ENCODE measurements around the gene DCDC1. TPM values are rescaled to one million over a fixed set of nuclear protein-coding genes. Genes with fewer than 3 reads are reported as not detected.

DCDC1 gene
- total RNA-seq, 1 experiment from 2014 or later, result 2.2 TPM

DNA sequence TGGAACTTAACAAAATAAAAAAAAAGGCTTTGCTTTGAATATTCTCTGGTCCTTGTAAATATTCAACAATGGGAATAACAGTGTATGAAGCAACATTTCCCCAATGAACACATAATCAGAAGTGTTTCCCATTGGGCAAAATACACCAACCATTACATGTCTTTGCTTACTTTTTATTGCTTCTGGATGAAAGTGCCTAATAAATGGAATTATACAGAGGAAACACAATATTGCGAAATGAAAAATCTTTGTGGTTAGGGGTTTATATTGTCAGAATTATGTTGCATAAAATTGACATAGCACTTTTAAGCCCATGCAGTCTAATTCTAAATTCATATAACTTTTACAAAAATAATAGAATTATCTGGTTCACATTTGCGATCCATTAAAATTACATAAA lies 386.4 kb downstream of the DCDC1 start:
- Histone ChIP-seq H4K20me1 (ENCODE audit: insufficient read depth) (no peaks in the 10 kb centered on the region), H3F3A (ENCODE audit: insufficient read depth, low read depth) (no peaks in the 10 kb centered on the region), H3K4me1 (replicated peaks; ENCODE audit: insufficient read depth) (no peaks in the 10 kb centered on the region), H2AFZ (no peak overlapping the region), H3K79me2 (ENCODE audit: low read depth) (no peaks in the 10 kb centered on the region), H3K27me3 (ENCODE audit: insufficient read depth, low read depth) (no peaks in the 10 kb centered on the region), H3K4me3 (no peak overlapping the region), H3K27ac (no peak overlapping the region), H3K36me3 (ENCODE audit: low read depth) (no peaks in the 10 kb centered on the region), H3K4me2 (no peak overlapping the region), H3K9me2 (ENCODE audit: insufficient read depth) (no peaks in the 10 kb centered on the region), H3K9me3 (ENCODE audit: insufficient read depth, low read depth) (no peaks in the 10 kb centered on the region)
- TF ChIP-seq EZH2 (IDR thresholded peaks at IDR 0.05; ENCODE audit: low read depth) (no peak), CTCF (conservative IDR thresholded peaks at IDR 0.05) (no peak)
- BruUV-seq (replicated peaks), result no TSS peak
- no peak for DNase-seq
- POLR2A ChIA-PET (ENCODE audit: unreplicated experiment), result no interaction called here
- CTCF ChIA-PET, result no interaction called here
- intact Hi-C loops (cut with micrococcal nuclease; ENCODE audit: unreplicated experiment), result no loop called here

GRCh38 chr11:30967579-30967978 lies 402.0 kb downstream of the DCDC1 start:
- Histone ChIP-seq H3K79me2 (ENCODE audit: low read depth) (no peaks in the 10 kb centered on the region), H4K20me1 (ENCODE audit: insufficient read depth) (no peaks in the 10 kb centered on the region), H3K27me3 (ENCODE audit: insufficient read depth, low read depth) (no peaks in the 10 kb centered on the region), H3K9me2 (ENCODE audit: insufficient read depth) (no peaks in the 10 kb centered on the region), H2AFZ (no peak overlapping the region), H3K4me3 (no peak overlapping the region), H3K9me3 (ENCODE audit: insufficient read depth, low read depth) (no peaks in the 10 kb centered on the region), H3F3A (ENCODE audit: insufficient read depth, low read depth) (no peaks in the 10 kb centered on the region), H3K4me2 (no peak overlapping the region), H3K36me3 (ENCODE audit: low read depth) (no peaks in the 10 kb centered on the region), H3K4me1 (replicated peaks; ENCODE audit: insufficient read depth) (no peaks in the 10 kb centered on the region), H3K27ac (no peak overlapping the region)
- intact Hi-C loops (cut with micrococcal nuclease; ENCODE audit: unreplicated experiment), result no loop called here
- ChIA-PET POLR2A (ENCODE audit: unreplicated experiment) (no interaction called here), CTCF (interaction anchor here (0.5 kb wide), 1 partner anchor 78 kb away, joined by 5 read pairs; no protein-coding TSS in a partner anchor)
- DNase-seq, result no peak
- TF ChIP-seq CTCF (conservative IDR thresholded peaks at IDR 0.05), result no peak
- no TSS peak for BruUV-seq (replicated peaks)

GRCh38 chr11:30960387-30960992 lies 409.0 kb downstream of the DCDC1 start:
- ChIA-PET CTCF (interaction anchor here (1.2 kb wide), 1 partner anchor 85 kb away, joined by 4 read pairs; no protein-coding TSS in a partner anchor), POLR2A (ENCODE audit: unreplicated experiment) (no interaction called here)
- DNase-seq, result no peak
- Histone ChIP-seq H3K27me3 (ENCODE audit: insufficient read depth, low read depth) (no peaks in the 10 kb centered on the region), H3K4me2 (no peak overlapping the region), H2AFZ (no peak overlapping the region), H3K36me3 (ENCODE audit: low read depth) (no peaks in the 10 kb centered on the region), H3F3A (ENCODE audit: insufficient read depth, low read depth) (no peaks in the 10 kb centered on the region), H3K27ac (no peak overlapping the region), H3K79me2 (ENCODE audit: low read depth) (no peaks in the 10 kb centered on the region), H3K9me3 (ENCODE audit: insufficient read depth, low read depth) (no peaks in the 10 kb centered on the region), H3K4me1 (replicated peaks; ENCODE audit: insufficient read depth) (no peaks in the 10 kb centered on the region), H3K9me2 (ENCODE audit: insufficient read depth) (no peaks in the 10 kb centered on the region), H3K4me3 (no peak overlapping the region), H4K20me1 (ENCODE audit: insufficient read depth) (no peaks in the 10 kb centered on the region)
- TF ChIP-seq CTCF (conservative IDR thresholded peaks at IDR 0.05) (peak; percentile 66), EZH2 (IDR thresholded peaks at IDR 0.05; ENCODE audit: low read depth) (no peak)
- BruUV-seq (replicated peaks), result no TSS peak
- intact Hi-C loops (cut with micrococcal nuclease; ENCODE audit: unreplicated experiment), result loop anchor here (2.0 to 5.0 kb wide), 3 partner anchors 86 to 1212 kb away; no protein-coding TSS in a partner anchor
